Measurements from ENCODE around the gene IL19.

IL19 gene

GRCh38 chr1:206794294-206794908 lies 23.8 kb downstream of the IL19 start:
- Histone ChIP-seq H2AFZ (ENCODE audit: low read depth, low read length, severe bottlenecking) (no peak overlapping the region), H3K27ac (ENCODE audit: low read depth, low read length) (no peak overlapping the region), H3K9ac (ENCODE audit: low read length) (no peak overlapping the region), H3K36me3 (ENCODE audit: low read length) (no peaks in the 10 kb centered on the region), H4K20me1 (ENCODE audit: low read depth, low read length) (no peaks in the 10 kb centered on the region), H3K9me2 (replicated peaks; ENCODE audit: insufficient read depth, low read length) (no peaks in the 10 kb centered on the region), H3F3A (ENCODE audit: insufficient read depth) (no peaks in the 10 kb centered on the region), H3K4me3 (ENCODE audit: insufficient read depth, low read length, poor library complexity, severe bottlenecking) (no peak overlapping the region), H3K27me3 (ENCODE audit: low read length) (no peaks in the 10 kb centered on the region), H3K9me3 (ENCODE audit: insufficient read depth, low read length) (no peaks in the 10 kb centered on the region), H3K79me2 (ENCODE audit: insufficient read depth, low read length) (no peaks in the 10 kb centered on the region), H3K4me2 (ENCODE audit: low read depth, low read length, poor library complexity, severe bottlenecking) (no peak overlapping the region)
- TF ChIP-seq EZH2phosphoT487 (conservative IDR thresholded peaks at IDR 0.05; ENCODE audit: low read length) (no peak), CTCF (IDR thresholded peaks at IDR 0.05; ENCODE audit: insufficient read depth, low read length, poor library complexity, severe bottlenecking) (no peak)

- no peak overlapping the region for H3K4me2 ChIP-seq (ENCODE audit: low read depth, low read length, poor library complexity, severe bottlenecking)
- no peak overlapping the region for H2AFZ ChIP-seq (ENCODE audit: low read depth, low read length, severe bottlenecking)
- no peaks in the 10 kb centered on the region for H4K20me1 ChIP-seq (ENCODE audit: low read depth, low read length)
- H3K79me2 ChIP-seq (ENCODE audit: insufficient read depth, low read length), result no peaks in the 10 kb centered on the region
- H3K27me3 ChIP-seq (ENCODE audit: low read length), result no peaks in the 10 kb centered on the region
- no peak overlapping the region for H3K4me3 ChIP-seq (ENCODE audit: insufficient read depth, low read length, poor library complexity, severe bottlenecking)
- no peaks in the 10 kb centered on the region for H3K9me3 ChIP-seq (ENCODE audit: insufficient read depth, low read length)
- no peaks in the 10 kb centered on the region for H3K36me3 ChIP-seq (ENCODE audit: low read length)
- no peak for TF ChIP-seq CTCF (IDR thresholded peaks at IDR 0.05; ENCODE audit: insufficient read depth, low read length, poor library complexity, severe bottlenecking)
- no peak for TF ChIP-seq EZH2phosphoT487 (conservative IDR thresholded peaks at IDR 0.05; ENCODE audit: low read length)
- H3K27ac ChIP-seq (ENCODE audit: low read depth, low read length), result no peak overlapping the region
- H3K9ac ChIP-seq (ENCODE audit: low read length), result no peak overlapping the region
- no peaks in the 10 kb centered on the region for H3F3A ChIP-seq (ENCODE audit: insufficient read depth)
- no peaks in the 10 kb centered on the region for H3K9me2 ChIP-seq (replicated peaks; ENCODE audit: insufficient read depth, low read length)
Measured at GRCh38 chr1:206796116-206796515, 25.5 kb downstream of the IL19 start.

GRCh38 chr1:206796981-206797402 lies 26.4 kb downstream of the IL19 start:
- no peak overlapping the region for H3K9ac ChIP-seq (ENCODE audit: low read length)
- H3K4me2 ChIP-seq (ENCODE audit: low read depth, low read length, poor library complexity, severe bottlenecking), result no peak overlapping the region
- H3K36me3 ChIP-seq (ENCODE audit: low read length), result no peaks in the 10 kb centered on the region

More at GRCh38 chr1:206796981-206797402, 26.4 kb downstream of the IL19 start:
- no peak overlapping the region for H3K4me3 ChIP-seq (ENCODE audit: insufficient read depth, low read length, poor library complexity, severe bottlenecking)
- no peaks in the 10 kb centered on the region for H3K79me2 ChIP-seq (ENCODE audit: insufficient read depth, low read length)
- no peaks in the 10 kb centered on the region for H3F3A ChIP-seq (ENCODE audit: insufficient read depth)
- H3K9me2 ChIP-seq (replicated peaks; ENCODE audit: insufficient read depth, low read length), result no peaks in the 10 kb centered on the region
- H3K27me3 ChIP-seq (ENCODE audit: low read length), result no peaks in the 10 kb centered on the region
- no peaks in the 10 kb centered on the region for H3K9me3 ChIP-seq (ENCODE audit: insufficient read depth, low read length)
- no peaks in the 10 kb centered on the region for H4K20me1 ChIP-seq (ENCODE audit: low read depth, low read length)
- no peak overlapping the region for H2AFZ ChIP-seq (ENCODE audit: low read depth, low read length, severe bottlenecking)
- TF ChIP-seq CTCF (IDR thresholded peaks at IDR 0.05; ENCODE audit: insufficient read depth, low read length, poor library complexity, severe bottlenecking) (no peak), EZH2phosphoT487 (conservative IDR thresholded peaks at IDR 0.05; ENCODE audit: low read length) (no peak)
- H3K27ac ChIP-seq (ENCODE audit: low read depth, low read length), result no peak overlapping the region
